Immature natural killer cell (primary cell): Measurements from ENCODE around the gene PAXX. TPM values are rescaled to one million over a fixed set of nuclear protein-coding genes. Genes with fewer than 3 reads are reported as not detected.
"Not testable (repeated sequence)": the region's sequence is repeated elsewhere in the genome, so short reads cannot be mapped to it uniquely, and the experiment has no call there.

ENCODE experiments used
- DNase-seq, 3 donors: peaks; one replicate each; pipeline ENCODE4 v3.0.0; 2022; ENCODE audit warnings: mixed read lengths in 1 of 3
- H3K27ac Mint-ChIP-seq, 6 donors: one replicate each; pipeline ENCODE4 v1.8.0; 2020; ENCODE audit warnings: mixed read lengths in 6 of 6, mild to moderate bottlenecking in 5 of 6, inconsistent platforms in 4 of 6, moderate library complexity in 3 of 6
- H3K27me3 Mint-ChIP-seq, 3 donors: one replicate each; pipeline ENCODE4 v1.8.0; 2020 to 2021; ENCODE audit warnings: low read depth in 3 of 3, mild to moderate bottlenecking in 3 of 3, mixed read lengths in 3 of 3, moderate library complexity in 3 of 3, inconsistent platforms in 1 of 3
- H3K36me3 Mint-ChIP-seq, 3 donors: one replicate each; pipeline ENCODE4 v1.8.0; 2020; ENCODE audit warnings: mixed read lengths in 3 of 3, inconsistent platforms in 2 of 3, mild to moderate bottlenecking in 2 of 3
- H3K4me1 Mint-ChIP-seq, 2 donors: one replicate each; pipeline ENCODE4 v1.8.0; 2020; ENCODE audit warnings: inconsistent platforms in 2 of 2, mild to moderate bottlenecking in 2 of 2, mixed read lengths in 2 of 2, moderate library complexity in 1 of 2
- H3K4me3 Mint-ChIP-seq, 5 donors: one replicate each; pipeline ENCODE4 v1.8.0; 2020; ENCODE audit warnings: mild to moderate bottlenecking in 5 of 5, mixed read lengths in 5 of 5, inconsistent platforms in 3 of 5, moderate library complexity in 3 of 5
- H3K9me3 Mint-ChIP-seq, 6 donors: one replicate each; pipeline ENCODE4 v1.8.0; 2020; ENCODE audit warnings: mild to moderate bottlenecking in 6 of 6, mixed read lengths in 6 of 6, inconsistent platforms in 4 of 6, moderate library complexity in 3 of 6
- polyA plus RNA-seq, 3 donors: library from polyadenylated mRNA; unstranded; fragments of 300-500 nt; fragmentation: Illumina TruSeq; gene quantifications; one replicate each; pipeline ENCODE4 v1.2.3, GENCODE V29; 2021

The PAXX gene
- polyA plus RNA-seq, 3 donors from 2014 or later = 135 to 207 (median 182) TPM

DNA sequence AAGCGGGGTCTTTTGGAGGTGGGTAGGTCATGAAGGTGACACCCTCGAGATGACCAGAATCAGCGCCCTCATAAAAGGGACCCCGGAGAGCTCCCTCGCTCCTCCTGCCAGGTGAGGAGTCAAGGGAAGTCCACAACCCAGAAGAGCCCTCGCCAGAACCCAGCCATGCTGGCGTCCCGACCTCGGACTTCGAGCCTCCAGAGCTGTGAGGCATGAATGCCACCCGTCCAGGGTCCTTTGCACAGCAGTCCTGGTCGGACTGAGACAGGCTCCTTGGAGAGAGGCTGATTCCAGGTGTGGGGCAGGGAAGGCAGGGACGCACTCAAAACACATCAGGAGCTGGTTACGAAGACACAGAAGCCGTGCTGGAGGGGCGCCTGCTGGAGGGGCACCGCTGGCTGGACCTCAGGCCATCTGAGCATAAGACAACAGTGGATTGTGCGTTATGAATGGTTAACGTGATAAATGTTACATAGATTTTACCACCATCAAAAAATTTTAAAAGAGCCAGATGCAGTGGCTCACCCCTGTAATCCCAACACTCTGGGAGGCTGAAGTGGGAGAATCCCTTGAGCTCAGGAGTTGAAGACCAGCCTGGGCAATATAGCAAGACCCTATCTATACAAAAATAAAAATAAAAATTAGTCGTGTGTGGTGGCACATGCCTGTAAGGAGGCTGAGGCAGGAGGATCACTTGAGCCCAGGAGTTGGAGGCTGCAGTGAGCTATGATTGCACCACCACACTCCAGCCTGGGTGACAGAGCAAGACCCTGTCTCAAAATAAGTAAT is 9.8 kb downstream of the PAXX start:
- DNase-seq = no peak
- no peak overlapping the region for H3K4me3 Mint-ChIP-seq
- peak overlapping the region in 1 of 6 donors; percentile 24 for H3K27ac Mint-ChIP-seq
- no peaks in the 10 kb centered on the region for H3K9me3 Mint-ChIP-seq
- peaks cover 55 to 66% of the 10 kb centered on the region in 2 donors for H3K4me1 Mint-ChIP-seq
- H3K36me3 Mint-ChIP-seq = no peaks in the 10 kb centered on the region
- H3K27me3 Mint-ChIP-seq = peaks cover 20 to 24% (median 21%) of the 10 kb centered on the region in 3 donors

DNA sequence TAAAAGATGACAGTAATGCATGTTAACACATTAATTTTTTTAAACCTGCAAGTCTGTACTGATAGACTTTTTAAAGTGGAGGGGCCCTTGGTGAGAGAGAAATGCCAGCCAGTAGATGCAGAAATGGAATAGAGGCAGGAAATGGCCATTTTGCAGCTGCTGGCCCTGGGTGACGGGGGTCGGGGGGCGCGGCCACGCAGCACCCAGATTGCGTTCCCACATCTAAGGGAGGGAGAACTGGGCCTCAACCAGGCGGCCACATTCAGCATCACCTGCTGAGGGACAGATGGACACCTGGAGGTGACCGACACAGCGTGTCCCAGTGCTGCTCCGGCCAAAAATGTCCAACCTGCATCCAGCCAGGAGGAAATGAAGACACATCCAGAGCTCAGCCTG is 10.4 kb downstream of the PAXX start:
- no peak overlapping the region for H3K4me3 Mint-ChIP-seq
- no peaks in the 10 kb centered on the region for H3K36me3 Mint-ChIP-seq
- H3K9me3 Mint-ChIP-seq = no peaks in the 10 kb centered on the region
- peaks cover 51 to 61% of the 10 kb centered on the region in 2 donors for H3K4me1 Mint-ChIP-seq
- DNase-seq = no peak
- peaks cover 18 to 19% (median 19%) of the 10 kb centered on the region in 3 donors for H3K27me3 Mint-ChIP-seq
- H3K27ac Mint-ChIP-seq = peak overlapping the region in 1 of 6 donors; percentile 24

DNA sequence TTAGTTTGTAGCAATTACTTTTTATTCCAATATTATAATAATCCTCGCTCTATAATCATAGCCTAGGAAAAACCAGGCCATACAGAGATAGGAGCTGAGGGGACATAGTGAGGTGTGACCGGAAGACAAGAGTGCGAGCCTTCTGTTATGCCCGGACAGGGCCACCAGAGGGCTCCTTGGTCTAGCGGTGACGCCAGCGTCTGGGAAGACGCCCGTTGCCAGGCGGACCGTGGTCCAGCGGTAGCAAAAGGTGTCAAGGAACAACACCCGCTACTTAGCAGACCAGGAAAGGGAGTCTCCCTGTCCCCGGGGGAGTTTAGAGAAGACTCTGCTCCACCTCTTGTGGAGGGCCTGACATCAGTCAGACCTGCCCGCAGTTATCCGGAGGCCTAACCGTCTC is 12.1 kb downstream of the PAXX start:
- Mint-ChIP-seq H3K27me3 (peaks cover 8 to 12% (median 9%) of the 10 kb centered on the region in 3 donors), H3K4me3 (peak overlapping the region in 1 of 5 donors; percentile 32), H3K27ac (peak overlapping the region in 3 of 6 donors; percentile 20 to 76 (median 30)), H3K4me1 (peaks cover 37 to 44% of the 10 kb centered on the region in 2 donors)
- H3K36me3 Mint-ChIP-seq, H3K9me3 Mint-ChIP-seq: not testable (repeated sequence)
- peak; percentile 41 to 52 (median 47) for DNase-seq

DNA sequence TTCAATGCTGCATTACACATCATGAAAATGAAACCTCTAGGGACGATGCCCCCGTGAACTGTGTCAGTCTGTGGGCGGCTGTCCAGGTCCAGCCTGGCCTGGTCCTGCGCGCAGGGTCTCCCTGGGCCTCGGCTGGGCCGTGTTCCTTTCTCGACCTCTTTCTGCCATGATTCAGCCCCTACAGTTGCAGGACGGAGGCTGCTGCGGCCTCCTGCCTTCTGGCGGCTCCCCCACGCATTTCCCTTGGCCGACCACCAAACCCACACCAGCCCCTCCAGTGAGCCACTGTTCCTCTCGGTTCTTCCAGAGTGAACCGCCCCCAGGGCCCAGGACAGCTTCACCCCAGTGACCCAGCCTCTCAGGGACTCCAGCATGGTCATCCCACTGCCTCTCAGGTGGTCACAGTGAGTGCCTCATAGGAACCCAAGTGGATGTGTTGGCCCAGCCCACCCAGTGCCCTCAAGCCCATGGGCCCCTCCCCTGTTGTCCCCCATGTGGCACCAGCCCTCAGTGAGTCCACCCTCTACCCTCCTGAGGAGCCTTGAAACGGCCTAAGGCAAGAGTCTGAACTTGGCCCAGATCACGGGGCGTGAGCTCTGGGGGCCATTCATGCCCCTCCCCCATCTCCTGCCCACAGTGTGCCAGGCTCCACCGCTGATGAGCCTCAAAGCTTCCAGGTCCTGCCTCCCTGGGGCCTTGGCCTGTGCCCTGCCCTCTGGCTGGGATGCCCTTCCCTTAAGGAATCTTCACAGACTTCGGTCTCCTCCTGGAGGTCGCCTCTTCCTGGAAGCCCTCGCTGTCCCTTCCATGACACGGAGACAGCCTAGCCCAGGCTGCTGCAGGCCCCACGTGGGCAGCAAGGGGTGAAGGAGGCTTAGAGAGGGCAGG is 14.1 kb downstream of the PAXX start:
- H3K27ac Mint-ChIP-seq = peak overlapping the region; percentile 44 to 77 (median 71)

DNA sequence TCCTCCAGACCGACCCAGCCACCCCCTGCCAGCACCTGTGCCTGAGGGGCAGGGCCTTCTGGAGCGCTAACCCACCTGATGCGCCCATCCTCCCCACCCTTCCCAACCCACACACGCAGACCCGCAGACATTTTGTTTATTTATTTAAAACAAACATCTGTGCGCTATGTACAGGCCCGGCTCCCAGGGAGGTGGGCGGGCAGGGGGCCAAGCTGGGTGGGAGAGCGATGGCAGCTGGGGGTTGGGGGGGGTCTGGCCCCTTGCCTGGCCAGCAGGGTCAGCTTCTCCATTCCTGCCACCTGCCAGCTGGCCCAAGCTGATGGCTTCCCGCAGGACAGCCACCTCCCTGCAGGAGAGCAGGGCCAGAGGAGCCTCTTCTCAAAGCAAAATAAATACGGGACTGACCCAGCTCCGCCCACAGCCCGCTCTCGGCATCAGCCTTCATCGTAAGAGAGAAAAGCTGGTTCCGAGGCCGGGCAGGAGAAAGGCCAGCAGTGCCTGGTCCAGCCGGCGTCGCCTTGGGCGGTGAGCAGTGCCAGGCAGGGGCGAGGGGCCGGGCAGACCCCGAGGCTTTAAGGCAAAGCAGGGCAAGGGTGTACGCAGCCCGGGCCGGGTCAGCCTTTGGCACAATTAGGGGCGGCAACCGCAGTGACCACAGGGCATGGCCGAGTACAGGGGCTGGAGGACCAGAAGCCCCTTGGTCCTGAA is 15.0 kb downstream of the PAXX start:
- no peak overlapping the region for H3K27ac Mint-ChIP-seq
- H3K4me1 Mint-ChIP-seq = peaks cover 22% of the 10 kb centered on the region in 2 donors
- H3K36me3 Mint-ChIP-seq = no peaks in the 10 kb centered on the region
- DNase-seq = no peak
- H3K27me3 Mint-ChIP-seq = peaks cover 0 to 5% (median 2%) of the 10 kb centered on the region in 3 donors
- no peak overlapping the region for H3K4me3 Mint-ChIP-seq
- H3K9me3 Mint-ChIP-seq = no peaks in the 10 kb centered on the region

More for the DNA sequence above, 14.1 kb downstream of the PAXX start:
- Mint-ChIP-seq H3K4me1 (peaks cover 22 to 23% of the 10 kb centered on the region in 2 donors), H3K9me3 (no peaks in the 10 kb centered on the region), H3K36me3 (no peaks in the 10 kb centered on the region), H3K27me3 (peaks cover 0 to 5% (median 2%) of the 10 kb centered on the region in 3 donors), H3K4me3 (peak overlapping the region in 4 of 5 donors; percentile 14 to 58 (median 36))
- peak in 1 of 3 donors; percentile 24 for DNase-seq

DNA sequence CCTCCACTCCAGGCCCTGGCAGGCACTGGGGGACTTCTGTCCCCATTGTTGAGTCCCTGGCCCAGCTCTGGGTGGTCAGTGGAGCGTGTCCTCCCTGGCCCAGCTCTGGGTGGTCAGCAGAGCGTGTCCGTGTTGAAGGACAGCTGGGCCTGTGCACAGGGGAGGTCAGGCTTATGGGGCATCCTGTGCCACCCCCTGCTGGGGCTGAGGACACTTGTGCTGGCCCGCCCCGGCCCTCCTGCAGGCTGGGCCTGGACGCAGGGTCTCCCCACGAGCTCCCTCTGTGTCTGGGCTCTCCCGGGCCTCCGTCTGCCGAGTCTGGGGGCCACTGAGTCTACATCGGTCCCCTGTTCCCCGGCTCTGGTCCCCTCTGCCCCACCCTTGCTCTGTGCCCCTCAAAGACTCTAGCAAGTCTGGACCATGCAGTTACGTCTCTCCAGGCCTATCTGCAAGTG is 15.6 kb downstream of the PAXX start:
- peaks cover 19 to 22% of the 10 kb centered on the region in 2 donors for H3K4me1 Mint-ChIP-seq
- H3K36me3 Mint-ChIP-seq = no peaks in the 10 kb centered on the region
- no peak for DNase-seq
- H3K27me3 Mint-ChIP-seq = peaks cover 0 to 2% (median 2%) of the 10 kb centered on the region in 3 donors
- H3K9me3 Mint-ChIP-seq = no peaks in the 10 kb centered on the region
- no peak overlapping the region for H3K27ac Mint-ChIP-seq
- H3K4me3 Mint-ChIP-seq = no peak overlapping the region

DNA sequence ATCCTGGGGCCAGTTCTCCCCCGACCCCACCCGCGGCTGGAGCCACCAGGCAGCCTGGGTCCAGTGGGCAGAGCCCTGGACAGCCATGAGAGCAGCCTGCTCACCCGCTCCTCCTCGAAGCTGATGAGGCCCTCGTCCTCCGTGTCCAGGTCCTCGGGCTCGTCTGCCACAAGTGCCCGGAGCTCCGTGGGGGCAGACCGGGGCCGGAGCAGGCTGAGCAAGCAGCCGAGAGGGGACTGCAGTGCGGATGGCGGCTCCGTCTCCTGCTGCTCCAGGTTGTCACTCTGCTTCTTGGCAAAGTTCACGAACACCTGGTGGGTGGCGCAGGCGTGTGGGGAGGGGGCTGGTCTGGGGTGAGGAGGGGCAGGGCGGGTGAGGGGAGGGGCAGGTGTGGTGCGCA is 16.1 kb downstream of the PAXX start:
- no peak for DNase-seq
- H3K4me1 Mint-ChIP-seq = peaks cover 19 to 22% of the 10 kb centered on the region in 2 donors

DNA sequence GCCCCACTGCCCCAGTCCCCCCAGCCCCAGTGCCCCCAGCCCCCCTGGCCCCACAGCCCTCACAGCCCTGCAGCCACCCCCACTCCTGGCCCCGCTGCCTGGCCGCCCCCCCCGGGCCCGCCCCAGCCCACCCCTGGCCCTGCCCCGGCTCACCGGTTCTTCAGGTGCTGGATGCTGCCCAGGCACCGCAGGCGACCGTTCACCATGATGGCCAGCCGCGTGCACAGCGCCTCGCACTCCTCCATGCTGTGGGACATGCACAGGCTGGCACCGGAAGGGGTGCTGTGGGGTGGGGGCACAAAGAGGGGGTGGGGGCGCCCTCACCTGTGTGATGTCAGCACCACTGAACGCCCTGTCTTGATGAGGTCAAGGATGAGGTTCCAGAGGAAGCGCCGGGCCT is 17.0 kb downstream of the PAXX start:
- no peak for DNase-seq
- Mint-ChIP-seq H3K4me1 (peaks cover 19 to 20% of the 10 kb centered on the region in 2 donors), H3K27me3 (peaks cover 0 to 2% (median 2%) of the 10 kb centered on the region in 3 donors), H3K36me3 (no peaks in the 10 kb centered on the region), H3K4me3 (no peak overlapping the region), H3K9me3 (no peaks in the 10 kb centered on the region), H3K27ac (no peak overlapping the region)

More for the DNA sequence above, 16.1 kb downstream of the PAXX start:
- H3K9me3 Mint-ChIP-seq = no peaks in the 10 kb centered on the region
- H3K27ac Mint-ChIP-seq = no peak overlapping the region
- H3K36me3 Mint-ChIP-seq = no peaks in the 10 kb centered on the region
- peaks cover 0 to 2% (median 2%) of the 10 kb centered on the region in 3 donors for H3K27me3 Mint-ChIP-seq
- no peak overlapping the region for H3K4me3 Mint-ChIP-seq

DNA sequence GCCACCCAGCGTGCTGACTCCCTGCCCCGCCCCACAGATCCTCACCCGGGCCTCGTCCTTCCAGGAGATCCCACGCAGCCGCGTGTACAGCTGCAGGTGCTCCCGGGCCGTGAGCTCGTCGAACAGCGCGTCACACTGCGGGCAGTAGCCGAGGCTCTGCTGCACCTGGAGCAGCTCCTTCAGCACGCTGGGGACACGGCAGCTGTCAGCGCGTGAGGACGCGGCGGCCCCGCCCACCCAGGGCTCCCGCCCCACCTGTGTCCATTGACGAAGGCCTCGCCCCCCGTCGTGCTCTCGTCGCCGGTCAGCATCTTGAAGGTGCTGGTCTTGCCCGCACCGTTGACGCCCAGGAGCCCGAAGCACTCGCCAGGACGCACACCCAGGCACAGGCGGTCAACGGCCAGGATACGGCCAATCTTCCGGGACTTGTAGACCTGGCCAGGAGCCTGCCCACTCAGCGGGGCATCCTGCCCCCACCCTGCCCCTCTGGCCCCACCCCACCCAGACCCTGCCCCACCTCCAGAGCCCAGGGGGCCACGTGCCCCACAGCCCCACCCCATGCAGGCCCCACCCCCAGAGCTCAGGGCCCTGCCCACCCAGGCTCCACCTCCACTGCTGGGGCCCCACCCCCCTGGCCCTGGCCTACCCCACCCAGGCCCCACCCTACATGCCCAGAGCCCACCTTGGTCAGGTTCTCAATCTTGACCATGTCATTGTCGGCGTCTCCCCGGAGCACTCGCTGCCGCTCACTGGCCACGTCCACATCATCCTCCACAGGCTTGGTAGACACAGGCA is 17.9 kb downstream of the PAXX start:
- Mint-ChIP-seq H3K27ac (no peak overlapping the region), H3K4me1 (peaks cover 11% of the 10 kb centered on the region in 2 donors), H3K27me3 (peaks cover 0 to 2% (median 0%) of the 10 kb centered on the region in 3 donors), H3K36me3 (no peaks in the 10 kb centered on the region), H3K9me3 (no peaks in the 10 kb centered on the region), H3K4me3 (no peak overlapping the region)
- DNase-seq = no peak

DNA sequence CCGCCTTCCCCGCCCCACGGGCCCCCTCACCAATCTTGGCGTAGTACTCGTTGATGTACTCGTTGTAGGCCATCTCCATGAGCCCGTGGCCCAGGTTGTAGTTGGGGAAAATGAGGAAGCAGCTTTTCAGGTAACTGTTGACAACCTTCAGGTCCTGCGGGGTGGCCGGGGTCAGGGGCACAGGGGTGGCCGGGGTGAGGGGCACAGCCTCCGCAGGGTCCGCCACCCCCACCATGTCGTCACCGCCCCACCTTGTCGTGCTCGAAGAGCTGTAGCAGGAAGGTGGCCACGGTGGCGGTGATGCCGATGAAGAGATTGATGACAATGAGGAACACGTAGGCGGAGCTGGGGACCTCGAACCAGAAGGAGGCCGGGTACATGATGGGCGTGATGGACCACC is 18.9 kb downstream of the PAXX start:
- Mint-ChIP-seq H3K36me3 (no peaks in the 10 kb centered on the region), H3K4me3 (no peak overlapping the region)

DNA sequence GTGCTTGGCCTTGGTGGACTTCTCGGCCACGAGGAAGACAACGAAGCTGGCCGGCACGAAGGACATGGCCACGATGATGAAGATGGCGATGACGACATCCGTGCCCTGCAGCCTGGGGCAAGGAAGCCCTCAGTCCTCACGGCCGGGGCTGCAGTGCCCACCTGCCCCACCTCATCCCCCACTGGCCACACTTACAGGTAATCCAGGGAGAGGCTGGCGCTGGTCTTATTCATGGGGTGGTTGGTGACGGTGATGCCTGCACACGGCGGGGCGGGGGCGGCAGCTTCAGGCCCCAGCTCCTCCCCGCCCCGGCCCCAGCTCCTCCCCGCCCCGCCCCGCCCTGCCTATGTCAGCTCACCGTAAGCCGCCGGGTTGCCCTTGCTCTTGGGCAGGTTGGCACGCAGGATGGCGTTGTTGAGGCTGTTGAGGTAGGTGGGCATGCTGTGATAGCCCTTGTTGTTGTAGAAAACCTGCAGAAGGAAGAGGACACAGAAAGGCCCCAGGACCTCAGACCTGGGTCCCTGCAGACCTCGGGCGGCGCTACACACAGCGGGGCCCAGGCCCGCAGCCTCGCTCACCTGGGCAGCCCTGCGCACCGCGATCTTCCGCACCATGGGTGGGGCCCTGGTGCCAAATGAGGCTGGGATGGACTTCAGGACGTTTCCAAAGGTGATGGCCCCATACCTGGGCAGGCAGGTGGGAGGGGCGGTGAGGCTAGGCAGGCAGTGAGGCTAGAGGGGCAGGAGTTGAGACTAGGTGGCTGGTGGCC is 19.9 kb downstream of the PAXX start:
- Mint-ChIP-seq H3K36me3 (peaks cover 0 to 4% (median 4%) of the 10 kb centered on the region in 3 donors), H3K27me3 (peaks cover 0 to 1% (median 0%) of the 10 kb centered on the region in 3 donors), H3K9me3 (no peaks in the 10 kb centered on the region), H3K4me3 (no peak overlapping the region), H3K4me1 (no peaks in the 10 kb centered on the region), H3K27ac (no peak overlapping the region)
- DNase-seq = no peak

More for the DNA sequence above, 18.9 kb downstream of the PAXX start:
- H3K9me3 Mint-ChIP-seq = no peaks in the 10 kb centered on the region
- no peaks in the 10 kb centered on the region for H3K27me3 Mint-ChIP-seq
- H3K27ac Mint-ChIP-seq = no peak overlapping the region
- DNase-seq = no peak
- peaks cover 5% of the 10 kb centered on the region in 2 donors for H3K4me1 Mint-ChIP-seq
